Body of pancreas (tissue), 4 donors: ENCODE results near the gene ROR1.

ENCODE experiments used
- CTCF ChIP-seq, 7 experiments: fragments of 450-650 bp in 4 of 7; fragments of 200-600 bp in 3 of 7; sonication (generic) in 3 of 7; IDR thresholded peaks; one replicate each; pipeline ENCODE4 v1.5.1; 2016 to 2019; ENCODE audit warnings: antibody characterized with exemption in 7 of 7
- POLR2A ChIP-seq, 3 donors: fragments of 450-650 bp; IDR thresholded peaks; one replicate each; pipeline ENCODE4 v1.6.1; 2016; ENCODE audit warnings: antibody characterized with exemption in 3 of 3, mild to moderate bottlenecking in 2 of 3

DNA sequence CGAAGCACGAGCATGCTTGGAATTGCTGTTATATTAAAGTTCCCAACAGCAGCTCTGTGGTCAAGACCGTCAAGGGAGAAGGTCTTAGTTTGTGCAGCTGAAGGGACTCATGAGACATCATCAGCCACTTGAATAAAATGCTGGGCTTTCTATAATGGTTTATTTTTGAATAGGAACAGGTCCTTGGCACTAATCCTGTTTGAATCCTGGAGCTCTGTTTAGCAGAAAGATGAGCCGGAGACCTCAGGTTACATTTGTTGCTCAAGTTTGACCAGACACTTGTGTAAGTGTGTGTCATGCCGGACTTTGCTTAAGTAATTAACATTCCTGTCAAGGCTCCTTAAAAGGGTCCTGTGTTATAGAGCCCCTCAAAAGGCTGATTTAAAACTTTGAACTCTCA, 186.5 kb downstream of the ROR1 start:
- TF ChIP-seq CTCF (IDR thresholded peaks at IDR 0.05) (no peak), POLR2A (IDR thresholded peaks at IDR 0.05) (no peak)
